Lung (tissue), 12 donors: ENCODE data around the gene TYMS. TPM values are rescaled to one million over a fixed set of nuclear protein-coding genes. Genes with fewer than 3 reads are reported as not detected.

Source experiments
- ATAC-seq: fragments of 200-7000 bp; cut with Tn5 transposase; one replicate; pipeline ENCODE4 v1.9.1; 2020; ENCODE audit warnings: moderate number of reproducible peaks; ENCODE audit not compliant: insufficient read depth, low FRiP score
- DNase-seq, 3 donors: peaks; one replicate each; pipeline ENCODE4 v3.0.0-alpha.2; 2013 to 2017
- H3K27ac ChIP-seq, 2 donors: one replicate each; pipeline ENCODE4 v1.5.1; 2013; ENCODE audit warnings: mild to moderate bottlenecking in 2 of 2, moderate library complexity in 2 of 2, control low read depth in 1 of 2, inconsistent platforms in 1 of 2, low read depth in 1 of 2, low read length in 1 of 2
- H3K27me3 ChIP-seq, 3 donors: one replicate each; pipeline ENCODE4 v1.5.1; 2013; ENCODE audit warnings: low read length in 2 of 3; ENCODE audit not compliant: control insufficient read depth in 3 of 3, insufficient read depth in 3 of 3
- H3K36me3 ChIP-seq, 4 donors: one replicate each; pipeline ENCODE4 v1.5.1; 2013; ENCODE audit warnings: low read length in 4 of 4, mild to moderate bottlenecking in 1 of 4, moderate library complexity in 1 of 4; ENCODE audit not compliant: control insufficient read depth in 4 of 4, insufficient read depth in 4 of 4
- H3K4me1 ChIP-seq, 5 donors: one replicate each; pipeline ENCODE4 v1.5.1; 2013; ENCODE audit warnings: low read length in 5 of 5, mild to moderate bottlenecking in 2 of 5, moderate library complexity in 1 of 5; ENCODE audit not compliant: control insufficient read depth in 5 of 5, insufficient read depth in 5 of 5
- H3K4me3 ChIP-seq: one replicate; pipeline ENCODE4 v1.5.1; 2013; ENCODE audit warnings: mild to moderate bottlenecking, control low read depth, moderate library complexity
- H3K9ac ChIP-seq, 2 donors: one replicate each; pipeline ENCODE4 v1.5.1; 2013; ENCODE audit warnings: low read length in 2 of 2, control low read depth in 1 of 2; ENCODE audit not compliant: insufficient read depth in 1 of 2
- H3K9me3 ChIP-seq, 4 donors: one replicate each; pipeline ENCODE4 v1.5.1; 2013; ENCODE audit warnings: low read length in 3 of 4, mild to moderate bottlenecking in 1 of 4, moderate library complexity in 1 of 4; ENCODE audit not compliant: control insufficient read depth in 4 of 4, insufficient read depth in 3 of 4
- CTCF ChIP-seq: IDR thresholded peaks from 2 replicates; pipeline ENCODE4 v1.5.1; 2012; ENCODE audit warnings: mild to moderate bottlenecking; ENCODE audit errors: control extremely low read depth, extremely low read depth
- WGBS, 2 donors: extraction: QIAGEN DNeasy Blood & Tissue Kit; methylation state at CpG; one replicate each; pipeline ENCODE4 v1.1.7; 2013; 5-methylcytosine and 5-hydroxymethylcytosine counted together
- polyA plus RNA-seq, 2 donors: library from polyadenylated mRNA; stranded (reverse); fragments of 200-250 nt; gene quantifications; one replicate each; pipeline ENCODE4 v1.2.1, GENCODE V29; 2013
- total RNA-seq, 2 donors: library from RNA; depleted of rRNA in 1 of 2; stranded (reverse); fragments of >200 nt in 1 of 2; gene quantifications; one replicate each; pipeline ENCODE4 v1.2.1, GENCODE V29; 2014 to 2021
- donor health status: control.
- donor health status: control.
- donor health status: Bipolar disorder and iron deficiency.
- donor health status: healthy.
- donor health status: DM: yes; HTN: yes; CAD: no.

Gene TYMS
- total and polyA plus RNA-seq, 4 donors, result 5.8 to 23.4 (median 8.2) TPM

- no peaks in the 10 kb centered on the region for H3K36me3 ChIP-seq
- H3K9ac ChIP-seq, result no peak overlapping the region
- H3K4me1 ChIP-seq, result peaks cover 0 to 47% (median 16%) of the 10 kb centered on the region in 5 donors
- ATAC-seq (no peak), DNase-seq (peak; percentile 87 to 96 (median 95))
- no peak overlapping the region for H3K27ac ChIP-seq
- 65 to 75% methylated on average over 7 of the region's 7 CpGs for WGBS, 2 donors
- TF ChIP-seq CTCF, result no peak
- H3K4me3 ChIP-seq, result no peak overlapping the region
- no peaks in the 10 kb centered on the region for H3K9me3 ChIP-seq
- no peaks in the 10 kb centered on the region for H3K27me3 ChIP-seq
These were observed 36.0 kb upstream of the TYMS start for GRCh38 chr18:621291-622043.

- no peak for ATAC-seq
- WGBS, 2 donors, result 58 to 82% methylated on average over 6 of the region's 6 CpGs
- Histone ChIP-seq H3K4me1 (peaks cover 0 to 48% (median 16%) of the 10 kb centered on the region in 5 donors), H3K36me3 (no peaks in the 10 kb centered on the region), H3K27ac (no peak overlapping the region), H3K4me3 (no peak overlapping the region), H3K9me3 (no peaks in the 10 kb centered on the region), H3K27me3 (no peaks in the 10 kb centered on the region), H3K9ac (no peak overlapping the region)
- DNase-seq, result peak in 1 of 3 donors; percentile 47
- TF ChIP-seq CTCF, result no peak
These were observed 35.2 kb upstream of the TYMS start for GRCh38 chr18:622289-622688.

- no peak overlapping the region for H3K4me3 ChIP-seq
- TF ChIP-seq CTCF, result peak; percentile 39
- H3K27ac ChIP-seq, result no peak overlapping the region
- ATAC-seq (peak; percentile 56), DNase-seq (peak; percentile 71 to 84 (median 77))
- no peak overlapping the region for H3K9ac ChIP-seq
- no peaks in the 10 kb centered on the region for H3K27me3 ChIP-seq
- H3K36me3 ChIP-seq, result no peaks in the 10 kb centered on the region
- WGBS, 2 donors, result 61% methylated on average over 11 of the region's 11 CpGs
- peaks cover 0 to 38% (median 7%) of the 10 kb centered on the region in 5 donors for H3K4me1 ChIP-seq
- H3K9me3 ChIP-seq, result no peaks in the 10 kb centered on the region
These were observed 33.5 kb upstream of the TYMS start for GRCh38 chr18:623761-624620.
